Esophagus muscularis mucosa (tissue), 3 donors: Measurements from ENCODE around the gene XCL2.

Source experiments
- POLR2A ChIP-seq: fragments of 450-650 bp; IDR thresholded peaks from one replicate; pipeline ENCODE4 v1.6.1; 2017; ENCODE audit warnings: antibody characterized with exemption, moderate library complexity, mild to moderate bottlenecking, low read depth
- POLR2AphosphoS5 ChIP-seq, 2 donors: sonication (generic); formaldehyde crosslinking; IDR thresholded peaks; one replicate each; pipeline ENCODE4 v1.6.1; 2017; ENCODE audit warnings: antibody characterized with exemption in 2 of 2
- TF ChIP-seq, protein P1 (sequence below), 3 experiments: fragments of 200-600 bp in 2 of 3; fragments of 450-650 bp in 1 of 3; sonication (generic) in 2 of 3; IDR thresholded peaks; one replicate each; pipeline ENCODE4 v1.5.1; 2017 to 2019; ENCODE audit warnings: antibody characterized with exemption in 3 of 3, mild to moderate bottlenecking in 2 of 3, moderate library complexity in 1 of 3

DNA sequence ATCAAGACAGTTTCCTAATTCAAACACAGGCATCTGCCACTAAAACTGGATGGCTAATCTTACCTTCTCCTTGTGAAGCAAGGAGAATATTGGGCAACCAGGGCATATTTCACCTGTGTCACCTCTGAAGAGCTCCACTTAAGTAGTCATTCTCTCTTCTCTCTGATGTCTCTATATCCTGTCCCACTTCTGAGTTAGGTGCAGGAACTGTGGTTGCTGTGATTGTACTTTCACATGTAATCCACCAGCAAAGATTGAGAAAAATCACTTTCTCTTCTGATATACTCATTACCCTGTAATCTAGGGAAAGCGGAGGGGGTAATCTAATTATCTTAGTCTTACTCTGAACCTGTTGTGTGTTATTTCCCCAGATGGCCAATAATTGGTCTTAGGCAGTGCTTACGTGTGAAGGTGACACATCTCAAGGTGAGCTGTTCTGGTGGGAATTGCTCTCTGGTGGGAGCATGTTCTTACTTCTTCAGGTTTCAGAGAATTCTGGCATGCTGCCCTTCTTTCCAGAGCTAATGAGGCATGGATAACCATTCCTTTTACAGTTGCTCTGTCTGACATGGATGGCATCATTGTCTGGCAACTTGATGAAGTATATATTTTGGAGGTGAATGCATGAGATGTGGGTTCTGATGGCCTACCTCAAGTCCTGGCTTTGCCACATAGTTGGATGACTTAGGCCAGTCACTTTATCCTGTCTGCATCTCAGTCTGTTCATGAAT, 12.0 kb downstream of the XCL2 start:
- TF ChIP-seq POLR2AphosphoS5 (IDR thresholded peaks at IDR 0.05) (no peak), POLR2A (no peak)
- TF ChIP-seq, protein P1, sequence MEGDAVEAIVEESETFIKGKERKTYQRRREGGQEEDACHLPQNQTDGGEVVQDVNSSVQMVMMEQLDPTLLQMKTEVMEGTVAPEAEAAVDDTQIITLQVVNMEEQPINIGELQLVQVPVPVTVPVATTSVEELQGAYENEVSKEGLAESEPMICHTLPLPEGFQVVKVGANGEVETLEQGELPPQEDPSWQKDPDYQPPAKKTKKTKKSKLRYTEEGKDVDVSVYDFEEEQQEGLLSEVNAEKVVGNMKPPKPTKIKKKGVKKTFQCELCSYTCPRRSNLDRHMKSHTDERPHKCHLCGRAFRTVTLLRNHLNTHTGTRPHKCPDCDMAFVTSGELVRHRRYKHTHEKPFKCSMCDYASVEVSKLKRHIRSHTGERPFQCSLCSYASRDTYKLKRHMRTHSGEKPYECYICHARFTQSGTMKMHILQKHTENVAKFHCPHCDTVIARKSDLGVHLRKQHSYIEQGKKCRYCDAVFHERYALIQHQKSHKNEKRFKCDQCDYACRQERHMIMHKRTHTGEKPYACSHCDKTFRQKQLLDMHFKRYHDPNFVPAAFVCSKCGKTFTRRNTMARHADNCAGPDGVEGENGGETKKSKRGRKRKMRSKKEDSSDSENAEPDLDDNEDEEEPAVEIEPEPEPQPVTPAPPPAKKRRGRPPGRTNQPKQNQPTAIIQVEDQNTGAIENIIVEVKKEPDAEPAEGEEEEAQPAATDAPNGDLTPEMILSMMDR (IDR thresholded peaks at IDR 0.05) = no peak
